ENCODE measurements around the gene CDC42BPA.

DNA sequence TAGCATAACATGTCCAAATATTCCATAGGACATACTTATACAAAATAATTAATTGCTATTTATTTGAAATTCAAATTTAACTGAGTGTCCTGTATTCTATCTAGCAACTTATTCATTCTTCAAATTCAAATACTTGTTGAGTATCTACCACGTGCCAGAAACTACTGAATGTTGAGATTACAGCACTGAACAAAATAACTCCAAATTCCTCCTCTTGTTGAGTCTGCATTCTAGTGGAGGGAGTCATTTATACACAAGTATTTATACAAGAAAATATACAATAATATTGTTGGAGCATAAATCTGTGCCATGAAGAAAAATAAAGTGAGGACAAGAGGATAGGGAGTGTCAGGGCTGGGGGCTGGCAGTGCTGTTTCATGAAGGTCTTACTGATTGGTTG, 43.7 kb upstream of the CDC42BPA start:
- TF ChIP-seq EZH2 (IDR thresholded peaks at IDR 0.05; ENCODE audit: insufficient read depth, poor library complexity, severe bottlenecking) (no peak), EZH2phosphoT487 (IDR thresholded peaks at IDR 0.05; ENCODE audit: insufficient read depth, low read depth) (no peak)

Data from GM23248 (cell line).